Stimulated activated CD4-positive, alpha-beta T cell treated with anti-CD3 and anti-CD28 coated beads, Interleukin-4, amount 100 ng/mL, for 1 hour (primary cell): ENCODE data around the gene DTNB.

Experiments used
- DNase-seq: peaks from one replicate; pipeline ENCODE4 v3.0.0-alpha.2; 2020

The DTNB gene

GRCh38 chr2:25492726-25493125 is 180.7 kb downstream of the DTNB start:
- no peak for DNase-seq

GRCh38 chr2:25491966-25492532 is 181.3 kb downstream of the DTNB start:
- DNase-seq, result no peak

GRCh38 chr2:25491003-25491696 is 182.2 kb downstream of the DTNB start:
- DNase-seq, result no peak

GRCh38 chr2:25490217-25490616 is 183.2 kb downstream of the DTNB start:
- DNase-seq, result no peak

GRCh38 chr2:25489631-25490030 is 183.7 kb downstream of the DTNB start:
- DNase-seq, result no peak

- no peak for DNase-seq
These were observed 189.6 kb downstream of the DTNB start for GRCh38 chr2:25483607-25484266.

DNA sequence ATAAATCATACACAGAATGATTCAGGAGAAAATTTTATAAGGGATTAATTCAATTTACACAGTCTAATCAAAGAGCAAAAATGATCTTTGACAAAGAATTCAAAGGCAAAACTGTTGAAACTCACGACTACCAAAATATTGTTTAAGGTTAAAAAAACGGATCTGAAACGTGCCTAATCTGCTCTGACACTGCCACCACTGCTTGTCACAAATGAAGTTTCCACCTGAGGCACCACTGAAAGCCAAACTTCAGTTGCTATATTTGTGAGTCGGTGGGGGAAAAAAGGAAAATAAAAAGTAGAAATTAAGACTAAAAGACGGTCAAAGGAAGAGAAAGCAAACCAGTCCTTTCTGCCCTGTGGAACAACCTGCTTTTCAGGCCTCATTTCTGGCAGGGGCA is 191.0 kb downstream of the DTNB start:
- no peak for DNase-seq

- DNase-seq, result no peak
These were observed 191.7 kb downstream of the DTNB start for GRCh38 chr2:25481381-25482300.

GRCh38 chr2:25480561-25480960 is 192.8 kb downstream of the DTNB start:
- DNase-seq, result no peak

DNA sequence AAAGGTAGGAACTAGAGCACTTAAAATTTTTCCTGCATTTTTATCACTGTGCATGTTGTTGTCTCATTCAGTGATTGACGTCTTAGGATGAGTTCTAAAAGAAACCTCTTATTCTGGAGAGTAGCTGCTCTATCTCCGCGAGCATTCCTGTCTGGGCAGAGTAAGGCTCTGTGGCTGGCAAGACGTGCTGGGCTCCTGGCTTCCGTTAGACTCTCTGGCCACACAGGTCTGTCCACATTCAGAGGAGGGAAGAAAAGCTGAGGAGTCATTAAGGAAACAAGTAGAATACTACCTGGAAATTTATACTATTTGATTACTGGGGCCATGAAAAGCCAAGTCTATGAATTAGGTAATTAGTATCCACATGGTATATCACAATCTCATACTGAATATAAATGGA is 193.6 kb downstream of the DTNB start:
- no peak for DNase-seq

- no peak for DNase-seq
These were observed 194.6 kb downstream of the DTNB start for GRCh38 chr2:25478736-25479135.

GRCh38 chr2:25473758-25474340 is 199.5 kb downstream of the DTNB start:
- DNase-seq, result no peak

DNA sequence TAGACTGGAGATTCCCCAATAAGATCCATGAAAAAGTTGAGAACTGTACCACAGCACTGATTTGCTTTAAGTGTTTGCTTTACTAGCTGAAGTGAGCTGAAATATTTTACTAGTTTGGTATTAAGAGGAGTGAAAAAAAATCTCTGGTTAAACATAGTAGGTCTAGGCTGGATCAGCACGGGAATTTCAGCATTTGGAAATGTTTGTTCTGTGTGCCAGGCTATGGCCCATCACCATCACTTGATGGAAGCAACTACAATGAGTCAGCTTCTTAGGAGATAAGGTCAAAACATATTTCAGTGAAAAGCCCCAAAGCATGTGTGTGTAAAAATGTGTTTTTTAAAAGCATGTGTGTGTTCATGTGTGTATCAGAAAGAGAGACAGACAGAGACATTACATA is 200.2 kb downstream of the DTNB start:
- DNase-seq, result no peak

DNA sequence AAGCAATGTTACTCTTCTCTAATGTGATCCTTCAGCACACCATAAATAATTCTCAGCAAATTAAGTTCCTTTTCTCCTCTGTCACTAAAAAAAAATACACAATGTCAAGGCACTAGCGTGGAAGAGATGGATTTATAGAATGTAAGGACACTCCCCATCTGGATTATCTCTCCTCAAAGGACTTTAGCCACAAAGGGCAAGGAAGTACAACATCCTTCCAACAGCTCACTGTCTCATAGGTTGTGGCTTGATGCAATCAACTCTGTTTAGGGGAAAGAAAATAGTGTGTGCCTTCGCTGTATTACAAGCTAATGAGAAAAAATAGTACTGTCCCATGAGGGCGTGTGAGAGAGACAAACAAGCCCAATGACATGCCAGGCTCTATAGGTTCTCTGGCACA is 202.6 kb downstream of the DTNB start:
- no peak for DNase-seq

DNA sequence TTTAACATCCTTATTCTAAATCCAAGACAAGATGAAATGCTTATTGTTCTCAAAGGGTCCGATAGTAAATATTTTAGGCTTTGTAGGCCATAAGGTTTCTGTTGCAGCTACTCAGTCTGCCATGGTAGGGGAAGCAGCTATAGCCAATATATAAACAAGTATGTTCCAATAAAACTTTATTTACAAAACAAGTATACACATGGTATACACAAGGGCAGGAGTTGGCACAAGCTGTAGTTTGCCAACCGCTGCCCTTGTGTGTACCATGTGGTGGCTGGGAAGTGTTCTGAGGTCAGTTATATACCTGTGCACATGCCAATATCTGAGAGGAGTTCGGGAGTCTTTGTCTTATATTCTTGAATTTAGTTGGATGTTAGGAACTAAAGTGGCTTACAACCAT is 205.6 kb downstream of the DTNB start:
- no peak for DNase-seq

DNA sequence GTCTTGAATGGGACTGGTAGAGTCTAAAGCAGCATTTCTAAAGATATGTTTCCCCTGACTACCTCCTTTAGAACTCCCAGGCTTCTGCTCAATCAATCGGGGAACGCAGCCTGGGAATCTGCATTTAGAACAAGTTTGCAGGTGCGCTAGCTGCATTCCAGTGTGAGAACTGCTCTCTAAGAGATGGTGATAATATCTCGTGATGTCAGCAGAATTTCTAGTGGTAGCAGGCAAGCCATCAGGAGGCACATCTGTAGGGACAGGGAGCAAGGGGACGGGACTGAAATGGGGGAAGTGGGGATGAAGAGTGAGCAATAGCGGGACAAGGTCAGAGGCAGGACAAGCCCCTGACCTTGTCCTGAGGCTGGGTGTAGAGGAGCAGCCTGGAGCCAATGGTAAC is 211.4 kb downstream of the DTNB start:
- no peak for DNase-seq

DNA sequence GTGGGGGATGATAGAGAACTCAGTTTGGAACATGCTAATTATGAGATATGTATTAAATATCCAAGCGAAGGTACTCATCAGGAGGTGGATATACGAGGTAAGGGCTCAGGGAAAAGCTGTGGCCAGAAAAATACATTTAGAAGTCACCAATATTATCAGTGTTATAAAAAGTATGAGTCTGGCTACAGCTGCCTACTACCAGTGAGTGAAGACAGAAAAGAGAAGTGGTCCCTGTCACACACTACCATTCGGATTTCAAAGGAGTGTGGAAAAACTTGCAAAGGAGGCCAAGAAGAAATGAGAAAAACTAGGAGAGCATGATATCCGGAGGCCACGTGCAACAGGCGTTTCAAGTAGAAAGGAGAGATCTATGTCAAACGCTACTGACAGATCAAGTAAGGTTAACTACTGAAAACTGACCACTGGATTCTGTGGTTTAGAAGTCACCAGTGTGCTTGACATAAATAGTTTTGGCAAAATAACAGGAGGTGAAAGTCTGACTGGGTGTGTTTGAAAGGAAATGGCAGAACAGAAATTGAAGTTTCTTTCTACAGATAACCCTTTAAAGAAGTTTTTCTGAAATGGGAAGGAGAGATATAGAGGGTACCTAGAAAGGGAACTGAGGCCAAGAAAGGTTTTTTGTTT is 213.0 kb downstream of the DTNB start:
- DNase-seq, result no peak

- DNase-seq, result no peak
These were observed 218.4 kb downstream of the DTNB start for GRCh38 chr2:25454824-25455611.

DNA sequence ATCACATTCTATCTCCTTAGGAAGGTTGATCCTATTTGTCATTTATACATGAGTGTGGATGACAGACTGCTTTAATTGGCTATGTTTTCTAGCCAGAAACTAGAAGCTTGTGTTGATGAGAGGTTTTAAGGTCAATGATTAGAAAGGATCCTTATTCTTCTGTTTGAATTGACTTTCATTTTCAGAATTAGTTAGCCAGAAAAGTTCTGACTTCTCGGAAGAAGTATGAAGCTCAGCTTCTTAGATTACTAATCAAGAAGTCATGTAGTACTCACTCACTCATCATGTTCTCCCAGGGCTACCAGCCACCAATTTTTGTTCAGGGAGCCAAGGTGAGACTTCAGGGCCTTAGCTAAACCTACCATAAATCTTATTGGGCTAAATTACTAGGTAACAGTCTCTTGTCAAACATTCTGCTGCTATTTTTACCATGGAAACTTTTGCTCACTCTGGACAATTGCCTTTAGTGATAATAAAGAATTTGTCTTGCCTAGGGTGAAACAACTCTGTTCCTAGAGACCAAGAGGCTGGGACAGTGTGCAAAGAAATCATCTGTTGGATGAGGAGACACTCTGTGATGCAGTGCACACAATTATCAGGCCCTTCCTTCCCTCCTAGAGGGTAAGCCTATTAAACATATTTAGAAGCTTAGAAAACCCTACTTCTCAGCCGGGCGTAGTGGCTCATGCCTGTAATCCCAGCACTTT is 220.0 kb downstream of the DTNB start:
- DNase-seq, result peak; percentile 14

DNA sequence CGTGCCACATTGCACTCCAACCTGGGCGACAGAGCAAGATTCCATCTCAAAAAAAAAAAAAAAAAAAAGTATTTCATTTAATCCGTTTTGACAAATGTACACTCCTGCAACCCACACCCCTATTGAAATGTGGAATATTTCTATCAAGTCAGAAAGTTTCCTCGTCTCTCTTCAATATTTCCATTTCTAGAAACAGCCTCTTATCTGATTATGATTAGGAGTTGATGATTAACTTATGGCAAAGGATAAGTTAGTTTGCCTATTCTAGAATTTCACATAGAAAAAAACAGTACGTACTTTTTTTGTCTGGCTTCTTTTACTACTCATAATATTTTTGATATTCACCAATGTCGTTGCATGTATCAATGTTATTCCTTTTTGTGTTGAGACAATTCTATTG is 224.6 kb downstream of the DTNB start:
- no peak for DNase-seq

DNA sequence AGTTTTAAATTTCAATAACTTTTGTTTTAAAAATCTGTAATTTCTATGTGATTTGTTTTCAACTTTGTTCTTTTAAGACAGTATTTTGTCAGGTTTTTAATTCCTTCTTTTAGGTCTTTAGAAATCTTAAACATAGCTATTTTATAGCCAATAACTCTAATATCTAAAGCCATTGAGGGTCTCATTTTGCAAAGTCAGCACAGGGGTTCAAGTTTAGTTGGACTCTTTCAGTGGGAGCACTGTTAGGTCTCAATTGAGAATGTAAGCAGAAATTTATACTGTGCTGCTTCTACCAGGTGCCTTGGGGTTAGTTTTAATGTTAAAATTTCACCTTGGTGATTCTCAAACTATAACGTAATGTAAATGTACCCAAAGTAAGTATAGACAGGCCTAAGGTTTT is 226.4 kb downstream of the DTNB start:
- no peak for DNase-seq
